ENCODE data around the gene ENAH.

The ENAH gene

GRCh38 chr1:225572422-225572821 lies 80.5 kb downstream of the ENAH start:
- TF ChIP-seq, protein P1, sequence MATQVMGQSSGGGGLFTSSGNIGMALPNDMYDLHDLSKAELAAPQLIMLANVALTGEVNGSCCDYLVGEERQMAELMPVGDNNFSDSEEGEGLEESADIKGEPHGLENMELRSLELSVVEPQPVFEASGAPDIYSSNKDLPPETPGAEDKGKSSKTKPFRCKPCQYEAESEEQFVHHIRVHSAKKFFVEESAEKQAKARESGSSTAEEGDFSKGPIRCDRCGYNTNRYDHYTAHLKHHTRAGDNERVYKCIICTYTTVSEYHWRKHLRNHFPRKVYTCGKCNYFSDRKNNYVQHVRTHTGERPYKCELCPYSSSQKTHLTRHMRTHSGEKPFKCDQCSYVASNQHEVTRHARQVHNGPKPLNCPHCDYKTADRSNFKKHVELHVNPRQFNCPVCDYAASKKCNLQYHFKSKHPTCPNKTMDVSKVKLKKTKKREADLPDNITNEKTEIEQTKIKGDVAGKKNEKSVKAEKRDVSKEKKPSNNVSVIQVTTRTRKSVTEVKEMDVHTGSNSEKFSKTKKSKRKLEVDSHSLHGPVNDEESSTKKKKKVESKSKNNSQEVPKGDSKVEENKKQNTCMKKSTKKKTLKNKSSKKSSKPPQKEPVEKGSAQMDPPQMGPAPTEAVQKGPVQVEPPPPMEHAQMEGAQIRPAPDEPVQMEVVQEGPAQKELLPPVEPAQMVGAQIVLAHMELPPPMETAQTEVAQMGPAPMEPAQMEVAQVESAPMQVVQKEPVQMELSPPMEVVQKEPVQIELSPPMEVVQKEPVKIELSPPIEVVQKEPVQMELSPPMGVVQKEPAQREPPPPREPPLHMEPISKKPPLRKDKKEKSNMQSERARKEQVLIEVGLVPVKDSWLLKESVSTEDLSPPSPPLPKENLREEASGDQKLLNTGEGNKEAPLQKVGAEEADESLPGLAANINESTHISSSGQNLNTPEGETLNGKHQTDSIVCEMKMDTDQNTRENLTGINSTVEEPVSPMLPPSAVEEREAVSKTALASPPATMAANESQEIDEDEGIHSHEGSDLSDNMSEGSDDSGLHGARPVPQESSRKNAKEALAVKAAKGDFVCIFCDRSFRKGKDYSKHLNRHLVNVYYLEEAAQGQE (IDR thresholded peaks at IDR 0.05; ENCODE audit: insufficient replicate concordance, low read depth) = no peak
- no peak for TF ChIP-seq SPI1 (IDR thresholded peaks at IDR 0.05; ENCODE audit: borderline replicate concordance, low read depth)
- no peak for TF ChIP-seq CTCF (IDR thresholded peaks at IDR 0.05; ENCODE audit: insufficient read depth, low read length)
- TF ChIP-seq GABPA (IDR thresholded peaks at IDR 0.05; ENCODE audit: low read depth) = no peak
- no peak for TF ChIP-seq POLR2AphosphoS5 (IDR thresholded peaks at IDR 0.05; ENCODE audit: low read depth)
- Histone ChIP-seq H3K4me3 (replicated peaks; ENCODE audit: insufficient read depth, low read length) (no peak overlapping the region), H3K27ac (replicated peaks) (no peak overlapping the region), H3K27me3 (ENCODE audit: insufficient read depth, poor library complexity, severe bottlenecking) (no peaks in the 10 kb centered on the region)
- DNase-seq (ENCODE audit: low read depth in 1 of 2, low spot score in 1 of 2) = no peak

DNA sequence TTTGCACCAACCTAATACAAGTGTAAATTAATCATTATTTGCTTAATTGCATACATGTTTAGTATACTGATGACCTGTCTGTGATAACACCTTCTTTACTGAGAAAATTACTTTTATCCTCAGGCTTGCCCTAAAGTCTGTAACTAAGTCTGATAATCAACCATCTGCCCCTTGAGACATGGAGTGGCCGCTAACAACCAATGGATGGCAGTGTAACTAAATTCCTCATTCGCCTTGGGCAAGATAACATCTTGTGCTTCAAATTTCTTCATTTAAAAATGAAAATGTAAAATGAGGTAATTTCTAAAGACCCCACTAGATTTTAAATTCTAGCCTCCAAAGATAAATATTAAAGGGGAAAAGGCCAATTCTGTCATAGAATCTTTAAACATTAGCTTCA lies 85.1 kb downstream of the ENAH start:
- Histone ChIP-seq H3K4me3 (replicated peaks; ENCODE audit: insufficient read depth, low read length) (no peak overlapping the region), H3K27me3 (ENCODE audit: insufficient read depth, poor library complexity, severe bottlenecking) (no peaks in the 10 kb centered on the region), H3K27ac (replicated peaks) (no peak overlapping the region)
- DNase-seq (ENCODE audit: low read depth in 1 of 2, low spot score in 1 of 2) = no peak
- TF ChIP-seq, protein P1 (IDR thresholded peaks at IDR 0.05; ENCODE audit: insufficient replicate concordance, low read depth) = no peak
- TF ChIP-seq GABPA (IDR thresholded peaks at IDR 0.05; ENCODE audit: low read depth) (no peak), SPI1 (IDR thresholded peaks at IDR 0.05; ENCODE audit: borderline replicate concordance, low read depth) (no peak), POLR2AphosphoS5 (IDR thresholded peaks at IDR 0.05; ENCODE audit: low read depth) (no peak), CTCF (IDR thresholded peaks at IDR 0.05; ENCODE audit: insufficient read depth, low read length) (no peak)

GRCh38 chr1:225565847-225566246 lies 87.1 kb downstream of the ENAH start:
- Histone ChIP-seq H3K27ac (replicated peaks) (no peak overlapping the region), H3K4me3 (replicated peaks; ENCODE audit: insufficient read depth, low read length) (no peak overlapping the region)

More at GRCh38 chr1:225565847-225566246, 87.1 kb downstream of the ENAH start:
- peak in 1 of 2 experiments; percentile 50 for DNase-seq (ENCODE audit: low read depth in 1 of 2, low spot score in 1 of 2)
- no peaks in the 10 kb centered on the region for H3K27me3 ChIP-seq (ENCODE audit: insufficient read depth, poor library complexity, severe bottlenecking)
- TF ChIP-seq GABPA (IDR thresholded peaks at IDR 0.05; ENCODE audit: low read depth) (no peak), POLR2AphosphoS5 (IDR thresholded peaks at IDR 0.05; ENCODE audit: low read depth) (no peak), SPI1 (IDR thresholded peaks at IDR 0.05; ENCODE audit: borderline replicate concordance, low read depth) (no peak), CTCF (IDR thresholded peaks at IDR 0.05; ENCODE audit: insufficient read depth, low read length) (no peak)
- TF ChIP-seq, protein P1 (IDR thresholded peaks at IDR 0.05; ENCODE audit: insufficient replicate concordance, low read depth) = no peak

Measured in HL-60 (cell line).